ENCODE measurements around the gene GID4.

The GID4 gene

DNA sequence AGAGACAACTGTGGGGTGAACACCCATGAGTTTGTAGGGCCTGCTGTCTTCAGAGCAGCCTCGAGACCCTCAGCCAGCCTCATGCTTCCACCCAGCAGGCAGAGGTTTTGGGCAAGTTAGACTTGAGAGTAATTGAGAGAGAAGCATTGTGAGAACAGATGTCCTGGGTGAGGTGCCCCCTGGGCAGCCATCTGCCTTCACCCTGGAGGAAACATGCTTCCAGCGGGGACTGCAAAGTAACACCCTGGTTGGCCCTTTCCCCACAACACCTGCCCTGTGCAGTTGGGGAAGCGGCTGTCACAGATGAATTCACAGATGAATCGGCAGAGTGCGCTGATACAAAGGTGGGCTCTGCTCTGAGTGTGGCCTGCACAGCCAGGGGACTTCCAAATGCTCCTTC, 23.6 kb upstream of the GID4 start:
- no peaks in the 10 kb centered on the region for H3K9me2 ChIP-seq (replicated peaks; ENCODE audit: low read depth, low read length)
- no peaks in the 10 kb centered on the region for H3F3A ChIP-seq (ENCODE audit: low read depth)
- no peak overlapping the region for H3K4me2 ChIP-seq (ENCODE audit: low read depth, low read length, poor library complexity, severe bottlenecking)
- H3K9ac ChIP-seq (ENCODE audit: low read depth, low read length, poor library complexity, severe bottlenecking), result no peak overlapping the region
- H3K79me2 ChIP-seq (ENCODE audit: insufficient read depth, low read length), result no peaks in the 10 kb centered on the region
- no peak overlapping the region for H2AFZ ChIP-seq (ENCODE audit: low read length)
- no peaks in the 10 kb centered on the region for H3K27me3 ChIP-seq (ENCODE audit: insufficient read depth, low read length, poor library complexity, severe bottlenecking)
- no peak overlapping the region for H3K4me3 ChIP-seq (ENCODE audit: low read length, poor library complexity, severe bottlenecking)
- H3K9me3 ChIP-seq (ENCODE audit: insufficient read depth, low read depth, low read length), result no peaks in the 10 kb centered on the region
- TF ChIP-seq, protein P1, sequence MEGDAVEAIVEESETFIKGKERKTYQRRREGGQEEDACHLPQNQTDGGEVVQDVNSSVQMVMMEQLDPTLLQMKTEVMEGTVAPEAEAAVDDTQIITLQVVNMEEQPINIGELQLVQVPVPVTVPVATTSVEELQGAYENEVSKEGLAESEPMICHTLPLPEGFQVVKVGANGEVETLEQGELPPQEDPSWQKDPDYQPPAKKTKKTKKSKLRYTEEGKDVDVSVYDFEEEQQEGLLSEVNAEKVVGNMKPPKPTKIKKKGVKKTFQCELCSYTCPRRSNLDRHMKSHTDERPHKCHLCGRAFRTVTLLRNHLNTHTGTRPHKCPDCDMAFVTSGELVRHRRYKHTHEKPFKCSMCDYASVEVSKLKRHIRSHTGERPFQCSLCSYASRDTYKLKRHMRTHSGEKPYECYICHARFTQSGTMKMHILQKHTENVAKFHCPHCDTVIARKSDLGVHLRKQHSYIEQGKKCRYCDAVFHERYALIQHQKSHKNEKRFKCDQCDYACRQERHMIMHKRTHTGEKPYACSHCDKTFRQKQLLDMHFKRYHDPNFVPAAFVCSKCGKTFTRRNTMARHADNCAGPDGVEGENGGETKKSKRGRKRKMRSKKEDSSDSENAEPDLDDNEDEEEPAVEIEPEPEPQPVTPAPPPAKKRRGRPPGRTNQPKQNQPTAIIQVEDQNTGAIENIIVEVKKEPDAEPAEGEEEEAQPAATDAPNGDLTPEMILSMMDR (conservative IDR thresholded peaks at IDR 0.05; ENCODE audit: low read length), result no peak
- no peak for TF ChIP-seq EZH2phosphoT487 (IDR thresholded peaks at IDR 0.05; ENCODE audit: borderline replicate concordance)
- no peaks in the 10 kb centered on the region for H4K20me1 ChIP-seq (ENCODE audit: insufficient read depth, low read length, poor library complexity, severe bottlenecking)
- peaks cover 4% of the 10 kb centered on the region; the same call in 1 of the 2 replicates for H3K36me3 ChIP-seq (ENCODE audit: insufficient read depth, low read length)
- H3K4me1 ChIP-seq (ENCODE audit: insufficient read depth, low read length, poor library complexity, severe bottlenecking), result no peaks in the 10 kb centered on the region

DNA sequence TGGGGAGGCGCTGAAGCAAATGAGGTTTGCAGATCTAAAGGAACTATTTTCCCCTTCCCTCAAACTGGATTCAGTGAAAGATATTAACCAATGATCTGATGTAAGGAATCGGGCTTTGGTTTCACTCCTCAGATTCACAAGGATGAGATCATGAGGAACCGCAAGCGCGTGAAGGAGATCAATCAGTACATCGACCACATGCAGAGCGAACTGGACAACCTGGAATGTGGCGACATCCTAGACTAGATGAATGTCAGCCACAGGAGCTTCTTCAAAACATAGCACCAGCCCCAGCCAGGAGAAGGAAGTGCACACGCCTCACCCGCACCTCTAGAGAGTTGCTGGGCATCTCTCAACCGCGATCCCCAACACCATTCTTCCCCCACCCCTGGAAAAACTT, 22.8 kb upstream of the GID4 start:
- Histone ChIP-seq H3K9me3 (ENCODE audit: insufficient read depth, low read depth, low read length) (no peaks in the 10 kb centered on the region), H3K79me2 (ENCODE audit: insufficient read depth, low read length) (no peaks in the 10 kb centered on the region), H3K9me2 (replicated peaks; ENCODE audit: low read depth, low read length) (no peaks in the 10 kb centered on the region), H4K20me1 (ENCODE audit: insufficient read depth, low read length, poor library complexity, severe bottlenecking) (no peaks in the 10 kb centered on the region), H3K4me1 (ENCODE audit: insufficient read depth, low read length, poor library complexity, severe bottlenecking) (no peaks in the 10 kb centered on the region), H3K27me3 (ENCODE audit: insufficient read depth, low read length, poor library complexity, severe bottlenecking) (no peaks in the 10 kb centered on the region), H3K9ac (ENCODE audit: low read depth, low read length, poor library complexity, severe bottlenecking) (no peak overlapping the region), H3K4me2 (ENCODE audit: low read depth, low read length, poor library complexity, severe bottlenecking) (no peak overlapping the region), H3K36me3 (ENCODE audit: insufficient read depth, low read length) (peaks cover 6% of the 10 kb centered on the region; the same call in 1 of the 2 replicates), H2AFZ (ENCODE audit: low read length) (no peak overlapping the region), H3K4me3 (ENCODE audit: low read length, poor library complexity, severe bottlenecking) (no peak overlapping the region), H3F3A (ENCODE audit: low read depth) (no peaks in the 10 kb centered on the region)
- TF ChIP-seq, protein P1 (conservative IDR thresholded peaks at IDR 0.05; ENCODE audit: low read length), result no peak
- no peak for TF ChIP-seq EZH2phosphoT487 (IDR thresholded peaks at IDR 0.05; ENCODE audit: borderline replicate concordance)

DNA sequence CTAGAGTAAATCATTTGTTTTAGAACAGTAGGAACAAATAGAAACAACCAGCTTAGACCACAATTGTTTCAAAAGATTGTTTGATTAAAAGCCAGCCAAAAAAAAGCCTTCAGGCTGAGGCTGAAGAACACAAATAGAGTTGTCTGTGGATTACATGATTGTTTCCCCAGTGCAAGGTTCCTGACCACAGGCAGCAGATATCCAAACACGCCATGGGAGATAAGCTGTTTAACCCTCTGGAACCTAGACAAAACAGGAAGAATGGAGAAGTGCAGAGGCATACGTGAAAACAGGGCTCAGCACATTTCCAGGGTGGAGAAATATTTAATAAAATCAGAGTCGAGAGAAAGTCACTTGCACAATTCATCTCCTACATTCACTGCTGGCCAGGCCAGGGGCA, 21.2 kb upstream of the GID4 start:
- Histone ChIP-seq H3K27me3 (ENCODE audit: insufficient read depth, low read length, poor library complexity, severe bottlenecking) (no peaks in the 10 kb centered on the region), H3K36me3 (ENCODE audit: insufficient read depth, low read length) (peaks cover 10% of the 10 kb centered on the region; the same call in 1 of the 2 replicates), H3K9ac (ENCODE audit: low read depth, low read length, poor library complexity, severe bottlenecking) (no peak overlapping the region), H3K9me3 (ENCODE audit: insufficient read depth, low read depth, low read length) (no peaks in the 10 kb centered on the region), H2AFZ (ENCODE audit: low read length) (no peak overlapping the region), H3K4me2 (ENCODE audit: low read depth, low read length, poor library complexity, severe bottlenecking) (no peak overlapping the region), H3K4me3 (ENCODE audit: low read length, poor library complexity, severe bottlenecking) (no peak overlapping the region), H3K4me1 (ENCODE audit: insufficient read depth, low read length, poor library complexity, severe bottlenecking) (no peaks in the 10 kb centered on the region), H4K20me1 (ENCODE audit: insufficient read depth, low read length, poor library complexity, severe bottlenecking) (no peaks in the 10 kb centered on the region), H3K9me2 (replicated peaks; ENCODE audit: low read depth, low read length) (no peaks in the 10 kb centered on the region), H3K79me2 (ENCODE audit: insufficient read depth, low read length) (no peaks in the 10 kb centered on the region), H3F3A (ENCODE audit: low read depth) (no peaks in the 10 kb centered on the region)
- TF ChIP-seq, protein P1 (conservative IDR thresholded peaks at IDR 0.05; ENCODE audit: low read length), result no peak
- no peak for TF ChIP-seq EZH2phosphoT487 (IDR thresholded peaks at IDR 0.05; ENCODE audit: borderline replicate concordance)

All from Loucy (cell line).